ENCODE data around the gene GLYR1.

Gene GLYR1

DNA sequence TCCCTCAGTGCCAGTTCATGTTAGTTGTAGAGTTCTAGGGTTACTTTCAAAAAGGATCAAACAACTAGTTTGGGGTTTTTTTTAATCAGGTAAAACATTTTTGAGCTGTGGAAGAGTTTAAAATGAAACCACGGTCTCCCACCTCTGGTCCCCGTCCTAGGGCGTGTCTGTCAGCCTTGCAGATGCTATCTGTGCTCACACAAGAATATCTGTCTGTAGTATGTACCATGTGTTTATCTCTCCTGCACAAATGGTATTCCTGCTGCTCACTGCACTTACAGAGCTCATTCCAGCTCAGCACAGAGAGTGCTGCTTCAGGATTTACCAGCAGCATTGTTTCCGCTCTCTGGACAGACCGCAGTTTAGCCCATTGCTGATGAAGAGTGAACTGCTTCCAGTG, 39.1 kb upstream of the GLYR1 start:
- ChIA-PET POLR2A (no interaction called here), CTCF (interaction anchor here (0.6 kb wide), 1 partner anchor 72 kb away, joined by 3 read pairs; the partner anchor contains the start of gene SEC14L5)
- DNase-seq (ENCODE audit: extremely low spot score) = no peak
- TF ChIP-seq CTBP1 (IDR thresholded peaks at IDR 0.05; ENCODE audit: borderline replicate concordance) (no peak), NFRKB (IDR thresholded peaks at IDR 0.05) (no peak), ARNT (IDR thresholded peaks at IDR 0.05) (no peak), L3MBTL2 (conservative IDR thresholded peaks at IDR 0.05) (no peak), FOXA1 (IDR thresholded peaks at IDR 0.05) (no peak), HDGF (IDR thresholded peaks at IDR 0.05; ENCODE audit: borderline replicate concordance) (no peak), SP1 (IDR thresholded peaks at IDR 0.05) (no peak), LEF1 (IDR thresholded peaks at IDR 0.05; ENCODE audit: borderline replicate concordance) (no peak), ZNF384 (IDR thresholded peaks at IDR 0.05) (no peak), ELF4 (IDR thresholded peaks at IDR 0.05) (no peak), TARDBP (IDR thresholded peaks at IDR 0.05) (no peak), FOXK2 (IDR thresholded peaks at IDR 0.05) (no peak), FOXM1 (IDR thresholded peaks at IDR 0.05; ENCODE audit: borderline replicate concordance) (no peak), BHLHE40 (IDR thresholded peaks at IDR 0.05; ENCODE audit: borderline replicate concordance) (no peak), PKNOX1 (IDR thresholded peaks at IDR 0.05) (no peak), SUZ12 (IDR thresholded peaks at IDR 0.05) (no peak)

GRCh38 chr16:4884972-4885874, 38.1 kb upstream of the GLYR1 start:
- TF ChIP-seq FOXA1 (IDR thresholded peaks at IDR 0.05) (no peak), FOXK2 (IDR thresholded peaks at IDR 0.05) (no peak)
- no peak for DNase-seq (ENCODE audit: extremely low spot score)
- POLR2A ChIA-PET = no interaction called here
- CTCF ChIA-PET = interaction anchor here (1.2 kb wide), 1 partner anchor 18 kb away, joined by 3 read pairs; no protein-coding TSS in a partner anchor

GRCh38 chr16:4884209-4884608, 37.1 kb upstream of the GLYR1 start:
- POLR2A ChIA-PET = no interaction called here
- CTCF ChIA-PET = interaction anchor here (1.2 kb wide), 1 partner anchor 17 kb away, joined by 3 read pairs; no protein-coding TSS in a partner anchor
- TF ChIP-seq ARNT (IDR thresholded peaks at IDR 0.05) (no peak), SUZ12 (IDR thresholded peaks at IDR 0.05) (no peak), LEF1 (IDR thresholded peaks at IDR 0.05; ENCODE audit: borderline replicate concordance) (no peak), CTBP1 (IDR thresholded peaks at IDR 0.05; ENCODE audit: borderline replicate concordance) (no peak), BHLHE40 (IDR thresholded peaks at IDR 0.05; ENCODE audit: borderline replicate concordance) (no peak), FOXM1 (IDR thresholded peaks at IDR 0.05; ENCODE audit: borderline replicate concordance) (no peak), NFRKB (IDR thresholded peaks at IDR 0.05) (no peak), FOXK2 (IDR thresholded peaks at IDR 0.05) (no peak), TARDBP (IDR thresholded peaks at IDR 0.05) (no peak), ELF4 (IDR thresholded peaks at IDR 0.05) (no peak), FOXA1 (IDR thresholded peaks at IDR 0.05) (no peak)
- DNase-seq (ENCODE audit: extremely low spot score) = no peak

DNA sequence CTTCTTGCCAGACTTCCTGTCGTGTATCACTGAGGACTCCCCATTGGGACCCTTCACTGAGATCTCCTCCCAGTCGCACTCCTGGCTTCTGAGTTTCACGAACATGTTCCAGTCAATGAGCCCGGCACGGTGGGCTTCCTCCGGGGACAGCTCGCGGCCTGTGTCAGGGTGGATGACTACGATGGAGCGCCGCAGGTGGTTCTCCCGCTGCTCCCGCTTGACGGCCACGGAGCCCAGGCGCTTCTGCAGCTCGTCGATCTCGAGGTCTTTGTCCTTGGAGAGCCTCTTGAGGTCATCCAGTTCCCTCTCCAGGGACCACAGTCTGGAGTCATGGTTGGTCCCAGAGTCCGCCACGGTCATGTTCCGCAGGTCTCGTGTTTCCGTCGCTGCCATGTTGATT, 36.4 kb upstream of the GLYR1 start:
- ChIA-PET POLR2A (interaction anchor here (0.6 kb wide), 1 partner anchor 36 kb away, joined by 4 read pairs; no protein-coding TSS in a partner anchor), CTCF (interaction anchor here (1.2 kb wide), 1 partner anchor 16 kb away, joined by 3 read pairs; no protein-coding TSS in a partner anchor)
- no peak for DNase-seq (ENCODE audit: extremely low spot score)
- no peak for TF ChIP-seq NFRKB (IDR thresholded peaks at IDR 0.05)
- TF ChIP-seq CTBP1 (IDR thresholded peaks at IDR 0.05; ENCODE audit: borderline replicate concordance) = no peak
- no peak for TF ChIP-seq PKNOX1 (IDR thresholded peaks at IDR 0.05)
- no peak for TF ChIP-seq HDGF (IDR thresholded peaks at IDR 0.05; ENCODE audit: borderline replicate concordance)
- no peak for TF ChIP-seq SP1 (IDR thresholded peaks at IDR 0.05)
- no peak for TF ChIP-seq ELF4 (IDR thresholded peaks at IDR 0.05)
- TF ChIP-seq ZNF384 (IDR thresholded peaks at IDR 0.05) = no peak
- no peak for TF ChIP-seq FOXK2 (IDR thresholded peaks at IDR 0.05)
- no peak for TF ChIP-seq BHLHE40 (IDR thresholded peaks at IDR 0.05; ENCODE audit: borderline replicate concordance)
- no peak for TF ChIP-seq FOXA1 (IDR thresholded peaks at IDR 0.05)
- TF ChIP-seq TARDBP (IDR thresholded peaks at IDR 0.05) = no peak
- TF ChIP-seq SUZ12 (IDR thresholded peaks at IDR 0.05) = no peak
- no peak for TF ChIP-seq L3MBTL2 (conservative IDR thresholded peaks at IDR 0.05)
- TF ChIP-seq LEF1 (IDR thresholded peaks at IDR 0.05; ENCODE audit: borderline replicate concordance) = no peak
- TF ChIP-seq ARNT (IDR thresholded peaks at IDR 0.05) = no peak
- TF ChIP-seq FOXM1 (IDR thresholded peaks at IDR 0.05; ENCODE audit: borderline replicate concordance) = no peak

- ChIA-PET POLR2A (interaction anchor here (0.6 kb wide), 1 partner anchor 35 kb away, joined by 4 read pairs; no protein-coding TSS in a partner anchor), CTCF (interaction anchor here (0.6 kb wide), 1 partner anchor 74 kb away, joined by 3 read pairs; no protein-coding TSS in a partner anchor)
- DNase-seq (ENCODE audit: extremely low spot score) = no peak
- no peak for TF ChIP-seq NFRKB (IDR thresholded peaks at IDR 0.05)
- no peak for TF ChIP-seq CTBP1 (IDR thresholded peaks at IDR 0.05; ENCODE audit: borderline replicate concordance)
- TF ChIP-seq ARNT (IDR thresholded peaks at IDR 0.05) = no peak
- TF ChIP-seq SP1 (IDR thresholded peaks at IDR 0.05) = no peak
- no peak for TF ChIP-seq LEF1 (IDR thresholded peaks at IDR 0.05; ENCODE audit: borderline replicate concordance)
- no peak for TF ChIP-seq BHLHE40 (IDR thresholded peaks at IDR 0.05; ENCODE audit: borderline replicate concordance)
- no peak for TF ChIP-seq HDGF (IDR thresholded peaks at IDR 0.05; ENCODE audit: borderline replicate concordance)
- TF ChIP-seq ELF4 (IDR thresholded peaks at IDR 0.05) = no peak
- no peak for TF ChIP-seq FOXM1 (IDR thresholded peaks at IDR 0.05; ENCODE audit: borderline replicate concordance)
- TF ChIP-seq SUZ12 (IDR thresholded peaks at IDR 0.05) = no peak
- no peak for TF ChIP-seq FOXK2 (IDR thresholded peaks at IDR 0.05)
- TF ChIP-seq ZNF384 (IDR thresholded peaks at IDR 0.05) = no peak
- no peak for TF ChIP-seq L3MBTL2 (conservative IDR thresholded peaks at IDR 0.05)
- TF ChIP-seq FOXA1 (IDR thresholded peaks at IDR 0.05) = no peak
- TF ChIP-seq PKNOX1 (IDR thresholded peaks at IDR 0.05) = no peak
- no peak for TF ChIP-seq TARDBP (IDR thresholded peaks at IDR 0.05)
Observed at GRCh38 chr16:4882633-4883285, 35.7 kb upstream of the GLYR1 start.

All from HEK293T (cell line).